Left renal cortex interstitium (tissue), 4 donors: ENCODE data around the gene CFAP157. TPM values are rescaled to one million over a fixed set of nuclear protein-coding genes. Genes with fewer than 3 reads are reported as not detected.

Source experiments
- DNase-seq, 4 donors: peaks; one replicate each; pipeline ENCODE4 v3.0.0-alpha.2; 2013; ENCODE audit warnings: low read depth in 4 of 4, low spot score in 2 of 4, missing footprints in 1 of 4
- polyA plus RNA-seq, 4 donors: library from polyadenylated mRNA; unstranded; fragments of 120-200 nt; gene quantifications; one replicate each; pipeline ENCODE4 v1.2.1, GENCODE V29; 2013; ENCODE audit not compliant: insufficient read length in 4 of 4

CFAP157 gene
- polyA plus RNA-seq = 1 to 10 TPM; 2.6 to 7.7 (median 5.4) TPM

GRCh38 chr9:127706836-127707241 is at the start of gene CFAP157:
Gene CFAP157, plus strand, starts transcription at chr9:127706988. Its CDS starts 44 bp downstream, at chr9:127707032.
- no peak for DNase-seq

GRCh38 chr9:127658428-127658827 is 48.4 kb upstream of the CFAP157 start:
- DNase-seq = no peak

- peak in 1 of 4 donors; percentile 24 for DNase-seq
These were observed 45.7 kb upstream of the CFAP157 start for GRCh38 chr9:127660886-127661741.

- DNase-seq = no peak
These were observed 44.2 kb upstream of the CFAP157 start for GRCh38 chr9:127662617-127663016.

GRCh38 chr9:127664324-127664677 is 42.5 kb upstream of the CFAP157 start:
- no peak for DNase-seq

- no peak for DNase-seq
These were observed 41.9 kb upstream of the CFAP157 start for GRCh38 chr9:127664678-127665507.

- DNase-seq = no peak
These were observed 39.5 kb upstream of the CFAP157 start for GRCh38 chr9:127667127-127667844.

GRCh38 chr9:127667906-127668305 is 38.9 kb upstream of the CFAP157 start:
- no peak for DNase-seq

- DNase-seq = no peak
These were observed 33.6 kb upstream of the CFAP157 start for GRCh38 chr9:127673234-127673633.

GRCh38 chr9:127676638-127677037 is 30.1 kb upstream of the CFAP157 start:
- no peak for DNase-seq

- no peak for DNase-seq
These were observed 27.3 kb upstream of the CFAP157 start for GRCh38 chr9:127679506-127679905.

GRCh38 chr9:127680226-127680625 is 26.6 kb upstream of the CFAP157 start:
- DNase-seq = no peak

- no peak for DNase-seq
These were observed 25.9 kb upstream of the CFAP157 start for GRCh38 chr9:127680846-127681245.

- no peak for DNase-seq
These were observed 24.2 kb upstream of the CFAP157 start for GRCh38 chr9:127682351-127683136.

- DNase-seq = no peak
These were observed 23.1 kb upstream of the CFAP157 start for GRCh38 chr9:127683723-127684122.

- DNase-seq = no peak
These were observed 22.2 kb upstream of the CFAP157 start for GRCh38 chr9:127684576-127684975.

GRCh38 chr9:127686461-127687393 is 20.1 kb upstream of the CFAP157 start:
- no peak for DNase-seq

GRCh38 chr9:127689329-127690000 is 17.3 kb upstream of the CFAP157 start:
- no peak for DNase-seq
